GM23338 (cell line): ENCODE measurements around the gene ARAF. TPM values are rescaled to one million over a fixed set of nuclear protein-coding genes. Genes with fewer than 3 reads are reported as not detected.

Experiments
- ATAC-seq: fragments of 200-7000 bp; cut with Tn5 transposase; 3 replicates; pipeline ENCODE4 v1.9.1; 2020
- DNase-seq: peaks from one replicate; pipeline ENCODE4 v3.0.0-alpha.2; 2015; ENCODE audit warnings: low spot score
- H2AFZ ChIP-seq: fragments of 200-600 bp; sonication (generic); 2 replicates; pipeline ENCODE4 v1.8.0; 2016; ENCODE audit warnings: antibody characterized with exemption, mild to moderate bottlenecking, moderate library complexity
- H3F3A ChIP-seq: fragments of 200-600 bp; sonication (generic); replicated peaks from 2 replicates; pipeline ENCODE4 v1.8.0; 2017; ENCODE audit warnings: antibody characterized with exemption, mixed run types, low read depth
- H3K27ac ChIP-seq: fragments of 200-600 bp; sonication (generic); 2 replicates; pipeline ENCODE4 v1.6.1; 2016; ENCODE audit warnings: low read depth
- H3K27me3 ChIP-seq: fragments of 200-600 bp; sonication (generic); 2 replicates; pipeline ENCODE4 v1.8.0; 2016; ENCODE audit warnings: mild to moderate bottlenecking, mixed run types, moderate library complexity; ENCODE audit not compliant: insufficient read depth
- H3K36me3 ChIP-seq: fragments of 200-600 bp; sonication (generic); 2 replicates; pipeline ENCODE4 v1.8.0; 2016; ENCODE audit warnings: mild to moderate bottlenecking; ENCODE audit not compliant: insufficient read depth
- H3K4me1 ChIP-seq: fragments of 200-600 bp; sonication (generic); 2 replicates; pipeline ENCODE4 v1.8.0; 2016; ENCODE audit warnings: mild to moderate bottlenecking, moderate library complexity; ENCODE audit not compliant: insufficient read depth
- H3K4me2 ChIP-seq: fragments of 200-600 bp; sonication (generic); 2 replicates; pipeline ENCODE4 v1.7.1; 2017; ENCODE audit warnings: mixed run types
- H3K4me3 ChIP-seq: fragments of 200-600 bp; sonication (generic); 2 replicates; pipeline ENCODE4 v1.6.1; 2016; ENCODE audit warnings: mixed run types
- H3K79me2 ChIP-seq: fragments of 200-600 bp; sonication (generic); replicated peaks from 2 replicates; pipeline ENCODE4 v1.8.0; 2017; ENCODE audit warnings: mild to moderate bottlenecking; ENCODE audit not compliant: insufficient read depth
- H3K9me2 ChIP-seq: fragments of 200-600 bp; sonication (generic); 2 replicates; pipeline ENCODE4 v1.8.0; 2017; ENCODE audit not compliant: insufficient read depth
- H4K20me1 ChIP-seq: fragments of 200-600 bp; sonication (generic); replicated peaks from 2 replicates; pipeline ENCODE4 v1.8.0; 2017; ENCODE audit warnings: mild to moderate bottlenecking; ENCODE audit not compliant: insufficient read depth
- H3K27ac Mint-ChIP-seq: 2 replicates; pipeline ENCODE4 v1.8.0; 2020; ENCODE audit warnings: inconsistent platforms, mild to moderate bottlenecking, moderate library complexity, mixed read lengths
- H3K27me3 Mint-ChIP-seq: 3 replicates; pipeline ENCODE4 v1.8.0; 2022; ENCODE audit warnings: low read depth, mild to moderate bottlenecking, moderate library complexity, mixed read lengths, inconsistent platforms; ENCODE audit not compliant: insufficient read depth, poor library complexity
- H3K36me3 Mint-ChIP-seq: 3 replicates; pipeline ENCODE4 v1.8.0; 2021; ENCODE audit warnings: low read depth, mild to moderate bottlenecking, inconsistent platforms, moderate library complexity, mixed read lengths
- H3K4me1 Mint-ChIP-seq: 3 replicates; pipeline ENCODE4 v1.8.0; 2020; ENCODE audit warnings: mild to moderate bottlenecking, inconsistent platforms, mixed read lengths
- H3K4me3 Mint-ChIP-seq: 3 replicates; pipeline ENCODE4 v1.8.0; 2021; ENCODE audit warnings: moderate library complexity, mild to moderate bottlenecking, inconsistent platforms, mixed read lengths
- H3K9me3 Mint-ChIP-seq: 3 replicates; pipeline ENCODE4 v1.8.0; 2020; ENCODE audit warnings: moderate library complexity, mild to moderate bottlenecking, inconsistent platforms, mixed read lengths
- CREB1 ChIP-seq: fragments of 250-450 bp; sonication (Bioruptor Pico); IDR thresholded peaks from 2 replicates; pipeline ENCODE4 v1.5.0; 2020; ENCODE audit warnings: low read depth, mild to moderate bottlenecking, moderate library complexity
- EZH2 ChIP-seq: fragments of 200-600 bp; sonication (generic); IDR thresholded peaks from one replicate; pipeline ENCODE4 v1.8.0; 2017; ENCODE audit warnings: antibody characterized with exemption, mild to moderate bottlenecking, low read depth; ENCODE audit not compliant: unreplicated experiment
- EZH2phosphoT487 ChIP-seq: fragments of 200-600 bp; sonication (generic); IDR thresholded peaks from one replicate; pipeline ENCODE4 v1.8.1; 2018; ENCODE audit warnings: antibody characterized with exemption; ENCODE audit not compliant: unreplicated experiment
- STAT1 ChIP-seq: IDR thresholded peaks from one replicate; pipeline ENCODE4 v1.6.1; 2016; ENCODE audit warnings: antibody characterized with exemption; ENCODE audit not compliant: unreplicated experiment
- ZNF331 ChIP-seq: fragments of 250-450 bp; sonication (Bioruptor Pico); IDR thresholded peaks from 2 replicates; pipeline ENCODE4 v1.5.0; 2020; ENCODE audit warnings: low read depth, mild to moderate bottlenecking, moderate library complexity
- polyA plus RNA-seq: library from polyadenylated mRNA; unstranded; fragments of >200 nt; fragmentation: Nextera tagmentation; extraction: Ambion mirVana; gene quantifications from 2 replicates; pipeline ENCODE4 v1.2.1, GENCODE V29; 2016
- total RNA-seq: library from RNA; depleted of rRNA; stranded (reverse); fragments of >200 nt; shearing (Covaris generic); gene quantifications from 2 replicates; pipeline ENCODE4 v1.2.3, GENCODE V29; 2014
- TF ChIP-seq, protein P1 (sequence below): fragments of 250-450 bp; sonication (Bioruptor Pico); IDR thresholded peaks from 2 replicates; pipeline ENCODE4 v1.5.0; 2020; ENCODE audit warnings: mild to moderate bottlenecking, moderate library complexity

ARAF gene
- total and polyA plus RNA-seq, 2 experiments from 2014 or later: 28.2 to 43.9 TPM

DNA sequence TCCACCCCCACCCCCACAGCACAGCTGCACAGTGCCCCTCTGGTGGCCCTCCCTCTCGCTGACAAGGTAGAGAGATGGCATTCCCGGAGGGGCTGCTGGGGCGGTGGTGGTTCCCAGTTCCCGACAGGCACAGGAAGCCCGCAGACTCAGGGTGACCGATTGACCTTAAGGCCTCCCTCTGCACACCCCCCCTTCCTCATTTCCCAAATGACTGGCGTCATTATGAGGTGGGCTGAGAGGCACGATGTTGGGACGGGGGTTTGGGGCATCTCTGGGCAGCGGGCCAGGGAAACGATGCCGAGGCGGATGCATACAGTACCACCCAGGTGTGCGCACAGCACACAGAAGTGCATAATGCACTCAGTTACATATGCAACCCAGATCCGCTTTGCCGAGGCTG is 17.7 kb downstream of the ARAF start (continued):
- TF ChIP-seq, protein P1, sequence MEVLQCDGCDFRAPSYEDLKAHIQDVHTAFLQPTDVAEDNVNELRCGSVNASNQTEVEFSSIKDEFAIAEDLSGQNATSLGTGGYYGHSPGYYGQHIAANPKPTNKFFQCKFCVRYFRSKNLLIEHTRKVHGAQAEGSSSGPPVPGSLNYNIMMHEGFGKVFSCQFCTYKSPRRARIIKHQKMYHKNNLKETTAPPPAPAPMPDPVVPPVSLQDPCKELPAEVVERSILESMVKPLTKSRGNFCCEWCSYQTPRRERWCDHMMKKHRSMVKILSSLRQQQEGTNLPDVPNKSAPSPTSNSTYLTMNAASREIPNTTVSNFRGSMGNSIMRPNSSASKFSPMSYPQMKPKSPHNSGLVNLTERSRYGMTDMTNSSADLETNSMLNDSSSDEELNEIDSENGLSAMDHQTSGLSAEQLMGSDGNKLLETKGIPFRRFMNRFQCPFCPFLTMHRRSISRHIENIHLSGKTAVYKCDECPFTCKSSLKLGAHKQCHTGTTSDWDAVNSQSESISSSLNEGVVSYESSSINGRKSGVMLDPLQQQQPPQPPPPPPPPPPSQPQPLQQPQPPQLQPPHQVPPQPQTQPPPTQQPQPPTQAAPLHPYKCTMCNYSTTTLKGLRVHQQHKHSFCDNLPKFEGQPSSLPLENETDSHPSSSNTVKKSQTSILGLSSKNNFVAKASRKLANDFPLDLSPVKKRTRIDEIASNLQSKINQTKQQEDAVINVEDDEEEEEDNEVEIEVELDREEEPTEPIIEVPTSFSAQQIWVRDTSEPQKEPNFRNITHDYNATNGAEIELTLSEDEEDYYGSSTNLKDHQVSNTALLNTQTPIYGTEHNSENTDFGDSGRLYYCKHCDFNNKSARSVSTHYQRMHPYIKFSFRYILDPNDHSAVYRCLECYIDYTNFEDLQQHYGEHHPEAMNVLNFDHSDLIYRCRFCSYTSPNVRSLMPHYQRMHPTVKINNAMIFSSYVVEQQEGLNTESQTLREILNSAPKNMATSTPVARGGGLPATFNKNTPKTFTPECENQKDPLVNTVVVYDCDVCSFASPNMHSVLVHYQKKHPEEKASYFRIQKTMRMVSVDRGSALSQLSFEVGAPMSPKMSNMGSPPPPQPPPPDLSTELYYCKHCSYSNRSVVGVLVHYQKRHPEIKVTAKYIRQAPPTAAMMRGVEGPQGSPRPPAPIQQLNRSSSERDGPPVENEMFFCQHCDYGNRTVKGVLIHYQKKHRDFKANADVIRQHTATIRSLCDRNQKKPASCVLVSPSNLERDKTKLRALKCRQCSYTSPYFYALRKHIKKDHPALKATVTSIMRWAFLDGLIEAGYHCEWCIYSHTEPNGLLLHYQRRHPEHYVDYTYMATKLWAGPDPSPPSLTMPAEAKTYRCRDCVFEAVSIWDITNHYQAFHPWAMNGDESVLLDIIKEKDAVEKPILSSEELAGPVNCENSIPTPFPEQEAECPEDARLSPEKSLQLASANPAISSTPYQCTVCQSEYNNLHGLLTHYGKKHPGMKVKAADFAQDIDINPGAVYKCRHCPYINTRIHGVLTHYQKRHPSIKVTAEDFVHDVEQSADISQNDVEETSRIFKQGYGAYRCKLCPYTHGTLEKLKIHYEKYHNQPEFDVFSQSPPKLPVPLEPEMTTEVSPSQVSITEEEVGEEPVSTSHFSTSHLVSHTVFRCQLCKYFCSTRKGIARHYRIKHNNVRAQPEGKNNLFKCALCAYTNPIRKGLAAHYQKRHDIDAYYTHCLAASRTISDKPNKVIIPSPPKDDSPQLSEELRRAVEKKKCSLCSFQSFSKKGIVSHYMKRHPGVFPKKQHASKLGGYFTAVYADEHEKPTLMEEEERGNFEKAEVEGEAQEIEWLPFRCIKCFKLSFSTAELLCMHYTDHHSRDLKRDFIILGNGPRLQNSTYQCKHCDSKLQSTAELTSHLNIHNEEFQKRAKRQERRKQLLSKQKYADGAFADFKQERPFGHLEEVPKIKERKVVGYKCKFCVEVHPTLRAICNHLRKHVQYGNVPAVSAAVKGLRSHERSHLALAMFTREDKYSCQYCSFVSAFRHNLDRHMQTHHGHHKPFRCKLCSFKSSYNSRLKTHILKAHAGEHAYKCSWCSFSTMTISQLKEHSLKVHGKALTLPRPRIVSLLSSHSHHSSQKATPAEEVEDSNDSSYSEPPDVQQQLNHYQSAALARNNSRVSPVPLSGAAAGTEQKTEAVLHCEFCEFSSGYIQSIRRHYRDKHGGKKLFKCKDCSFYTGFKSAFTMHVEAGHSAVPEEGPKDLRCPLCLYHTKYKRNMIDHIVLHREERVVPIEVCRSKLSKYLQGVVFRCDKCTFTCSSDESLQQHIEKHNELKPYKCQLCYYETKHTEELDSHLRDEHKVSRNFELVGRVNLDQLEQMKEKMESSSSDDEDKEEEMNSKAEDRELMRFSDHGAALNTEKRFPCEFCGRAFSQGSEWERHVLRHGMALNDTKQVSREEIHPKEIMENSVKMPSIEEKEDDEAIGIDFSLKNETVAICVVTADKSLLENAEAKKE: no peak
- no peak for TF ChIP-seq STAT1
- TF ChIP-seq EZH2phosphoT487: no peak

DNA sequence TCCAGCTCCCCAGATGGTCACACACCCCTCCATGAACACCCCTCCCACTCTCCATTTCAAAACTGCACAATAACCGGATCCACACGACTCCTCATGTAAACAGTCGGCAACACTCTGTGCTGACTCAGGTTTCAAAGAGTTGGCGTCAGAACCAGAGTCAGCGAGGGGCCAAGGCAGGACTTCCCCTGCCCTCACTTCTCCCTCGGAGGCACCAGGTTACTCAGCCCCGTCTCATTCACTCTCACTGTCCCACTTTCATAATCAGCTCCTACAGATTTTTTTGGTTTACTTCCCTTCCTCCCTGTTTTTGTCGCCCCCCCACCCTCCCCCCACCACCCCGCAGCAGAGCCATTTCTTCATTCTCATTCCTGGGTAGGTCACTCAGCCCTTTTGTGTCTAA is 18.5 kb downstream of the ARAF start:
- Mint-ChIP-seq H3K9me3 (no peaks in the 10 kb centered on the region), H3K27me3 (peaks cover 17% of the 10 kb centered on the region), H3K36me3 (no peaks in the 10 kb centered on the region), H3K27ac (no peak overlapping the region), H3K4me1 (peaks cover 35% of the 10 kb centered on the region), H3K4me3 (no peak overlapping the region)
- DNase-seq (no peak), ATAC-seq (no peak)
- Histone ChIP-seq H3K4me2 (no peak overlapping the region), H3K9me2 (no peaks in the 10 kb centered on the region), H3F3A (no peaks in the 10 kb centered on the region), H3K4me1 (peaks cover 4% of the 10 kb centered on the region; the same call in 1 of the 2 replicates), H4K20me1 (no peaks in the 10 kb centered on the region), H3K79me2 (no peaks in the 10 kb centered on the region), H3K27me3 (no peaks in the 10 kb centered on the region), H3K27ac (no peak overlapping the region), H2AFZ (no peak overlapping the region), H3K36me3 (no peaks in the 10 kb centered on the region), H3K4me3 (no peak overlapping the region)
- no peak for TF ChIP-seq EZH2
- TF ChIP-seq, protein P1: no peak
- no peak for TF ChIP-seq EZH2phosphoT487
- TF ChIP-seq STAT1: no peak
- TF ChIP-seq ZNF331 (CRISPR knock-in tag): no peak
- no peak for TF ChIP-seq CREB1 (CRISPR knock-in tag)
